DMS153 treated with DMSO at 0.1 percent for 48 hours (cell line): ENCODE results near the gene ZNF608.

Source experiments
- DNase-seq: peaks from one replicate; lab custom pipeline; 2025; ENCODE audit not compliant: unreplicated experiment; lab: John Stamatoyannopoulos, UW

ZNF608 gene

DNA sequence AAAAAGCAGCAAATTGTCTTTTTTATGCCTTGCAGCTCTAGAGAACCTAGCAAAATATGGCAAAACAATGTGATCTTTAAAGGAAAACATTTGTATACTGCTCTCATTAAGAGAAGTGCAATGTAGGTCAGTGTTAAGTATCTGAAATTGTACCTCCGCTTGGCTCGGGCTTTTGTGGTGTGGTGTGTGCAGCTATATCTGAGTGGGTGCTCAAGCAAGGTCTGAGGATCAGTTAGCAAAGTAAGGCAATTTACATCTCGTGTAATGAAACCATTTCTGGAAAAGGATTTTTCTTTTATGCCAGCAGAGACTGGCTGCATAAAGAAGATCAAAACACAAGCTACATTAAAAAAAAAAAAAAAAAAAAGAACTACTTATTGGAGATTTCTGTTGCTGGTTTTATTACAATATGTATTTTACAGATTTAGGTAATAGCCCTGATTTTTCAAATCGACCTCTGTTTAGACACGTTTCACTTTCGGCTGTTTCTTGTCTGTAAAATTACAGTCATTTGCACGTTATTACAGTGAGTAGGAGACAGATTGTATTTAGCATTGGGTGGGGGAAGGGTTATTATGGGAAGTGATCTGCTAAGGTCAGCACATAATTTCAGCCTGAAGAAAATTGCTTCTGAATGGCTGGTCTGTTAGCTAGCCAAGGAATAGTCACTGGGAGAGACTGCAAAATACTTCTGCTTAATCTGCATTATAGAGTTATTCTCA, 7.9 kb upstream of the ZNF608 start:
- no peak for DNase-seq

DNA sequence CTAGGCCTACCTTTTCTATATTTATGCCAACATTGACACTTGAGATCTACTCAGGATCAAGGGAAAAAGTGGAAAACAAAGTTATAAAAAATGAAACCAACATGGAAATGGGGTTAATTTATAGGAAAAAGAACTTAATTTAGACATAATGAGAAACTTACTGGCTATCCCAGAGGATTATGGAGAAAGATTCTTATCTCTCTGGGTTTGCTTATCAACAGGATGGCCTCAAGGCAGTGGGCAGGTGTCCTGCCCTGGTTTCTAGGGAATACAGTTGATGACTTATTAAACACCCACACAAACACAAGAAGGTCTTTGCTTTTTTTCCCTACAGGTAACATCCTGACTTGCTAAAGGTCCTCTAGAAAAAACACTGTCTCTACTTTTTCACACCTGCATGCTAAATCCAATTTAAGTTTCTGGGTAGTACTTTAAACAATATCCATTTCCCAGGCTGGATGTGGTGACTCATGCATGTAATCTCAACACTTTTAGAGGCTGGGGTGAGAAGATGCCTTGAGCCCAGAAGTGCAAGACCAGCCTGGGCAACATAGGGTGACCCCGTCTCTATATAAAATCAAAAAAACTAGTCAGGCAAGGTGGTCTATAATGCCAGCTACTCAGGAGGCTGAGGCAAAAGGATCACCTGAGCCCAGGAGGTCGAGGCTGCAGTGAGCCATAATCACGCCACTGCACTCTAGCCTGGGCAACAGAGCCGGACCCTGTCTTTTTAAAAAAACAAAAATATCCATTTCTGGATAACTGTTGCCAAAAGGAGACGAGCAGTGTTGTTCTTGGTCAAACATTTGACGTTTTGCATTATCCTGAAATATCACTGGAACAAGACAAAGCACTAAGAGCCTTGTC, 6.6 kb upstream of the ZNF608 start:
- DNase-seq: no peak

DNA sequence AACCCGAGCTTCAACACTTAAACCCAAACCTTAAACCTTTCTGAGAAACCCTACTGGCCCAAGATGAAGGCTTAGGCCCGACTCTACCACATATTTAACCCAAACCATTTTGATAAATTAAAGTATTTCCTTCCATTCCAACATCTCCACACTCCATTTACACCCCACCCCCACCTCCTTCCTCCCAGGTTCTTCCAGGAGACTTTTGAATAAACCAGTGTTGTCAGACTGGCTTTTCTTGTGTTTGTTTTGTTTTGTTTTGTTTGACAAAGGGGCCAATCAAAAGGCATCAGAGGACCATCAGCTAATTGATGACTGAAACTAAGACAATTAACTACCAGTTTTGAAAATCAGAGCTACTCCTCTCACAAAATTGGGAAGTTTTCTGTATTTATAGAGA, 4.6 kb upstream of the ZNF608 start:
- no peak for DNase-seq

DNA sequence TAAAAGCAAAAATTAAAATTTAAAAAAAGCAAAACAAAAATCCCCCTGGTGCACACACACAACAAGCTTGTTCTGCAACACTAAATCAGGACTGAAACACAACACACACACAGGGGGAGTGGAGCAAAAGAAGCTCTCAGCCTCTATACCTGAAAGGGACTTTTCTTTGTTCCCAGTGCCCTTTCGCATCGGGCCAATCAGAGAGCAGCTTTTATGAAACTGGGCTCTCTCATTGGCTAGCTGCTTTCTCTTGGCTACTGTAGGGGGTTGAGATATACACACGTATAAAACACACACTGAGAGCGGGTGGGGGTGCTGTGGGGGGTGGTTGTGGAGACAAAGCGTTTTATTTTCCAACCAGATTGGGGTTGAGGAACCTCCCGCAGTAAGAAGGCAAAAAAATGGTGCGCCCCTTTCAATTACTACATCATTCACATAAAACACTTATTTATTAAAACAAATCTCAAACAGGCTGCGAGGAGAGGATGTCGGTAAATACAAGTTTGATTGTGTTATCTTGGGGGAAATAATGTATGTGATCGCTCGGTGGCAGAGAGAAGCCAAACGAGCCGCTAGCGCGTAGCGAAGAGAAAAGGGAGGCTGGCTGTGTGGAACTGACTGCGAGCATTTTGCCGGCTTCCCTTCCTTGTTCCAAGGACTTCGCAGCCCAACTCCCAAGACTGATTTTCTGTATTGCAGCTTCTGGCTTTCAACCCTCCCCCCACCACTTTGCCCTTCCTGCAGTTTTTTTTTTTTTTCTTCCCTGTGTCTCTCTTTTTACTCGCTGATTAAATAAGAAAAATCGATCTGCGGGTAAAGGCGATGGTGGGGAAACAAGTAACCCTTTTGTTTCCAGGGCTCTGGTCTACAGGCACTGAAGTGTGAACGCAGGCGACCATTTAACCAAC, 2.5 kb upstream of the ZNF608 start:
- DNase-seq: peak; percentile 81

DNA sequence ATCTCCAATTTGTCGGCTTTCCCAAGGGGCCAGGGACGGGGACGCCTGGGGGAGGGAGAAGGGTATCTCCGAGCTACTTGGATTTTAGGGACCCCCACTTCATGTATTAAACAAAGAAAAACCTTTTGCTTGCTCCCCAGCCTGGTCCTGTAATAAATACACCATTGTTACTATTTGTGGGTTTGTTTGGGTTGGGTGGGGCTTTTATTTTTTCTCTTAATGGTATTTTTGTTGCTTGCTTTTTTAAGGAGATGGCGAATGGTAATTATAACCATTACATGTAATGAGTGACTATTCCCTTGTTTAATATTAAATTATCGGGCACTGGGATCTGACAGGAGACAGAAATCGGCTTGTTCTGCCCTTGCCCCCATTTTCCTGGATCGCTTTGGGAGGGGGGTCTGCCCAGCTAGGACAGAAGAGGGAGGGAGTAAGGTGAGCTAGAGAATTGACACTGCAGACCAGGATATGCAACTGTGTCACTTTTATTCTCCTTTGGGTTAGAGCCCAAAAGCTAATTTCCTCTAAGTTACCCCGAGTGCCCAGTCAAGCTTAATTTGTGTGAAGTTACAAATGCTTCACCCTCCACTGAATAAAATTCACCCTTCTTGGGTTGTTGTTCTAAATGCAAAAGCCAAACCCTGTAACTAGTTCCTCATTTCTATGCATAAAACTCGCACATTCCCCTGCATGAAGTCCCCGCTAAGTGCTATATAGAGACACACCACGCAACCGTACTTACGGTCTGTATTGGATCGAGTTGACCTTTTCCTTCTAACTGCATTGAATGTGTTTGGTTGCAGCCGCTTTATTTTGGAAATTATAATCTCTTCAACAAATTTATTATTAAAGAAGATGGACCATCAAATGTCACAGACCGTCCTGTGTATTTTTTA, 1.6 kb upstream of the ZNF608 start:
- DNase-seq: no peak

DNA sequence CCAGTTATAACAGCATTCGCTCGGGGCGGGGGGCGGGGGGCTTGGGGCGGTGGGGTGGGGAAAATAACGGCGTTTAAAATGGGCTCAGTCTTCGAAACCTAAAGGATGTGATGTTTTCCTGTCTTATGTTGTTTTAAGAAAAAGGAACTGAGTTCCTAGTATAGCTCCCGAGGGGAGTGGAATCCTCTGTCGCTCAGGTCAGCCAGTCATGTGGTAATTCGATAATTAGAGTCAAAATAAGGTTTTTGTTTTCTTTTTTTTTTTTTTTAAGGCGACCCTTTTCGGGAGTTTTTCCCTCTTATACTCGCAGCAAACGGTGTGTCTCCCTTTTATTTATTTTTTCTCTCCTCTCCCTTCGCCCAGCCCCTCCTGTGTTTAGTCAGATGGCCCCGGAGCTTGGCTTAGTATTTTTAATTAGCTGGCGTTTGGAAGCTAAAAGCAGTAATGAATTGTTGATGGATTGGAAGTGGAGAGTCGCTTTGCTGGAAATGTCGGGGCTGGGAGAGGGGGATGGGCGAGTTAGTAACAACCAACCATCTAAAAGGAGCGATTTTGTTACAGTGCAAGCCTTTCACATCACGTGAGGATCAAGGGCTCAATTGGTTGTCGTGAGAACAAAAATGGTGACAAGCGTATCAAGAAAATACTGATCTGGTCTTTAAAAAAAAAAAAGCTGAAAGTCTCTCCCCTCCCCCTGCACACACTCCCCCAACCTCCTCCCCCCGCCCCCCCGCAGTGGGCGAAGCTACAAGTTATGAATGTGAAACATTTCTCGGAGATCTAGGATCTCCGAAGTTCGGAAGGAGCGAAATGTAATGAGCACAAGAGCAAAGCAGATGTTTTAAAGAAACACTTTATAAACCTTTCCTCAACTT, 714 bp upstream of the ZNF608 start:
- DNase-seq: peak; percentile 40

DNA sequence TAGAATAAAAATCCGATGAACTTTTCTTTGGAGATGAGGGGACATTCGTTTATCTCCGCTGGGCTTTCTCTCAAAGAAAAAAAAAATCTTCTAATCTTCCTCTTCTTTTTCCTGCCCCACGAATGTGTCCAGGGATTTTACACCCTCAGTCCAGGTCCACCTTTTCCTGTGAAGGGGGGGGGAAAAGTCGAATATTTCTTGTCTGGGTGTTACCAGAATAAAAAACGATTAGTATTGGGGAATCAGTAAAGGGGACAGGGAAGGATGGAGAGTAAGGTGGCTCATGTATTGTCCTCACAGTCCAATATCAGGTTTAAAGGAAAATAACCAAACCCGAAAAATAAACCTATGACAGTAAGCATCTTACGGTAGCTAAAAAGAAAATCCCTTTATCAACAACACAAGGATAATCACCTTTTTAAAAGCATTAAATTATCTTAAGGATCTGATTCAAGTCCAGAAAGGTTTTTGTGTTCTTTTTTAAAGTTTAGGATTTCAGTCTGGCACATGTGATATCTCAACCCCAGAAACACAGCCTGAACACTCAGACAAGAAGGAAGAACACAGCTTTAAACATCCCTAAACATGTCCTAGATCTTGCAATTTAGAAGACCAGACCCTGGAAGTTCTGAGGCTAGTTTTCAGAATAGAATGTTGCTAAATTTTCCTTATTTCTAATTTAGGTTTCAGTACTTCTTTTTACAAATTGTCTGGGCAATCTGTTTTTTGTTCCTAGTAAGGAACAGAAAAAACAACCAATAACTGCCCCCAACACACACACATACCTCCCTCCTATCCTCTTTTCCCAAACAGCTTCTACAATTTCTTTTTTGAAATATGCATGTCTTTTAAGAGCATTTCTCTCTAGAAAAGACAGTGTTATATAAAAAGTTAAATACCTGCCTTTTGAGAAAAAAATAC, 1.2 kb downstream of the ZNF608 start:
- no peak for DNase-seq

DNA sequence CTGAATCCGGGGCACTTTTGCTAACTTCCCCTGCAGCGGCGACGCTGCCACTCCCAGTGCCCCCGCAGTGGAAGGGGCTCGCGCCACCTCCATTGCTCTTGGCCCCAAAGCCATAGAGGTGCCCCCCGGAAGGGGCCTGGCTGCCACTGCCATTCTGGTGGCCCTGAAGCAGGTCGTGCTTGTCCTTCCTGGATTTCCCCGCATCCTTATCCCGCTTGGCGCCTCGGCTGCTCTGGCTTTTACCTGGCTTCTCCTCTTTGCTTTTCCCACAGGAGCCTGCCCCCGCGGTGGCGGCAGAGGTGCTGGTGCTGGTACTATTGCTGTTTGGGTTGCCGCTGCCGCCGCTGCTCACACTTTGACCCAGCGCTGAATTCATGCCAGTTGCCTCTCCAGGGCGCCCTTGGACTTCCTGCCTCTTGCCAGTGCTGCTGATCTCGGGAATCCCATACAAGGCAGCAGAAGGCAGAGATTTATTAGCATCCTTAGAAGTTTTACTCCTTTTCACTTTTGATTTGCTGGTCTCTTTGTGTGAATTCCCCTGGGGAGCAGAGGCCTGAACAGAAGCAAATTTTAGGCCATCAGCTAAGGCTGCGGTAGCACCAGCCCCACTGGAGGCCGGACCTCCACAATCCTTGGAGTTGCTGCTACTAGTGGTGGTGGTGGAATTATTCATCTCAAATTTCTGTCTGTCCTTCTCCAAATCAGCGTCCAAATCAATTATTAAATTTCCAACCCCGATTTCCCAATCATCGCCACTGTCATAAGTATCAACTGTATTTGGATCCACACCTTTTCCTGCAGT, 2.1 kb downstream of the ZNF608 start:
- DNase-seq: no peak

DNA sequence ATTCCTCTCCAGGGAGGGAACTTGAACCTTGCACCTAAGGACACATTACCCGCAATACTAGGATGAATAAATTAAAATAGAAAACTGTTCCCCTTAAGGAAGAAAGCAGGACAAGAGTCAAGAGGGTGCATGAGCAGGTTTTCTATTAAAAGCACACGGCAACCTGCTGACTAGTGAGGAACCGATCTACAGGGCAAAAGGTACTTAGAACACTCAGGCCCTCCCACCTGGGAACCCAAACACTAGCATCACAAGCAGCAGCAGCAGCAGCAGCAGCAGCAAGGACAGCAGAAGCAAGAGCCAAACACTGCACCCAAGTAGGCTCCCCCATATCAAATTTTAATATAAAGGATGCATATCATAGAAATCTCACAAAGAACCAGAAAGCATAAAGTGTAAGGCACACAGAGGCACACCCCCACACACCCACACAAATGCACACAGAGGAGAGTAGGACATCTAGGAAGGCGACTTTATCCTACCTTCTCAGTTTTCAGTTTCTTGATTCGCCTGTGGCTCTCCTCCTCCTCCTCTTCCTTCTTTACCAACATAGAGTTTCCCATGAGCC, 2.8 kb downstream of the ZNF608 start:
- DNase-seq: no peak

DNA sequence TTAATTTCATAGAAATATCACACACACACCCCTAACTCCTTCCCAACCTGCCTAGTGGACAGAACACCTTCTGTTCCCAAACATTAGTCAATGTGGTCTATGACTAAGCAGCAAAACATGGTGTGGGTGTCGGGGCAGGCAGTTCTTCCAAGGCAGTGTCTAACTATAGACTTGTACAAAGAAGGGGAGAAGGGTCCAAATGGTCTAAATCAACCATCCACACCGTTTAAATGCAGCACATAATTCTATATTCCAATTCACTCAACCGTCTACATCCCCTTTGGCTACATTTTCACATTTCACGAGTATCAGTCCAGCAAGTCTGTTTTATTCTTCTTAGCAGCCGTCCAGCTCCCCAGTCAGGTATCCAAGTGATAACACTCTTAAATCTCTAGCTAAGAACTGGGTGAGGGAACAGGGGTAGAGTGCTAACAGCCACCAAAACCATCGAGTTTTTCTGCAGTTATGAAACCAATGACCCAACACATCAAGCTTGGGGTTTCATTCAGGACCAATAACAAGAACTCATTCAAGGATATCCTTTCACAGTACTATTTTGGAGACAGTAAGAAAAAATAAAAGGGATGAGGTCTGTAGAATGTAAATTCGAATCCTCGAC, 3.3 kb downstream of the ZNF608 start:
- DNase-seq: no peak

DNA sequence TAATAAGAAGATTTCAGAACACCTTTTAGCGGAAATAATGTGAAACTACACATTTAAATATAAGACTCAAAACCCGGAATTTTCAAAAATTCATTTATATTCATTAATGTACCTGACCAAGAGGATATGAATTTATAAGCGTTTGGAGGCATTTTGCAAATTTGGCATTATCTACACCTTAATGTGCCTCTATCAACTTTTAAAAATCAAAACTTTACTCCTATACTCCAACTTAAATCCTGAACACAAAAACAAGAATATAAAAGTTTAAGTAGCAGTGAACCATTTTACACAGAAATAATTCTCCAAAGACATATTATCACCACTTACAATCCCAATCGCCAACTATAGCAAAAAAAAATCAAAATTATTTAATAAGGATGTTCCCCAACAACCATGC, 3.9 kb downstream of the ZNF608 start:
- DNase-seq: no peak

DNA sequence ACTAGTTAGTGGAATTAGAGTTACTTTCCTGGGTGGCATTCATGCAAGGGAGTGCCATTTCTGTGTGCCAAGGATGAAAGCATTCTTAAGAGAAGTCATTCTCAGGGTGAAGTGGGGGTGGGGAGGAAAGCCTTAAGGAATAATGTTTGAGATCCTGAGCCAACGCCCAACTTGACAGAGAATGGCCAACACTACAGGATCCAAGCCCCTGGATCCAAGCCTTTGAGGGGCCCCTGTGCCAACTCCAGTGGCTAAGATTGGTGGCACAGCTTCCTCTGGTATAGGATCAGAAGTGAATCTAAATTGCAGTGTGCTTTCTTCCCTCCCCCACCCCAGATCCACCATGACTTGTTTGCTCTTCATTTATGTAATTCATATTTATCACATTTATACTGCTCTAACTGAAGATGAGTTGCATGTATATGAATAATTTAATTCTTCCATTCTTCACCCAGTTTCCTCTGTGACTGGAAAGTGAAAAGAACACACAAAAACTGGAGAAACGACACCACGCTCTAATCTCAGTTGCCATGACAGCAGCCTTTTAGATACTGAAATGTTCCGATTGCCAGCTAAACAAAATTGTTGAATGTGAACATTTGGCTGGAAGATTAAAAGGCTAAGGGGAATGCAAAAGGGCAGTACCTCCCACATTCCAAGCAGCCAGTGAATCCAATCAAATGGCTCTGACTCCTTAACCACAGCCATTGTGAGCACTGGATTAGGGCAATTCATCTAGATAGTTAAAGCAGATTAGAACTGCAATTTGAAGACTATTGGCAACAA, 4.5 kb downstream of the ZNF608 start:
- no peak for DNase-seq

DNA sequence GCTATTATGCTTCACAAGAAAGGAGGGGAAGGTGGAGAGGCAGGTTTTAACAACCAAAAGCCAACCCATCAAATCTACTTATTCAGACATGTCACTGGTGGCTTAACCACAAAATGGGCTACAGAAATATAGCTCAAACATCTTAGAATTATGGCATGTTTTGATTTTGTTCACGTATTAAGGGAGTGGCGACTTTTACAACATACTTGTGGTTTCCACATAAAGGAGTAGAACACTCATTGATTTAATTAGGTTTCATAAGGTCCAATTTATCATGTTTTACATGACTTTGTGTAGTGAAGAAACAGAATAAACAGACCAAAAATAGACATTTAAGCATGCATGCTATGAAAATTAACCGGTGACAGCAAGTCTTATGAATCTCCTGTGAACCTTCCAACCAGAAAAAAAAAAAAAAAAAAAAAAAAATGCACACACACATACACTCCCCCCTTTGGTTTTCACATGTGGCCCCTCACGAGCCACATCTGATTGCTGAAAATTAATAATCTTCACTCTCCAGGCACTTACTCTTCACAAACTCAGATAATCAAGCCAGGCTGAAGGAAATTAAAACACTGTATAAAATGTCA, 5.4 kb downstream of the ZNF608 start:
- DNase-seq: no peak

DNA sequence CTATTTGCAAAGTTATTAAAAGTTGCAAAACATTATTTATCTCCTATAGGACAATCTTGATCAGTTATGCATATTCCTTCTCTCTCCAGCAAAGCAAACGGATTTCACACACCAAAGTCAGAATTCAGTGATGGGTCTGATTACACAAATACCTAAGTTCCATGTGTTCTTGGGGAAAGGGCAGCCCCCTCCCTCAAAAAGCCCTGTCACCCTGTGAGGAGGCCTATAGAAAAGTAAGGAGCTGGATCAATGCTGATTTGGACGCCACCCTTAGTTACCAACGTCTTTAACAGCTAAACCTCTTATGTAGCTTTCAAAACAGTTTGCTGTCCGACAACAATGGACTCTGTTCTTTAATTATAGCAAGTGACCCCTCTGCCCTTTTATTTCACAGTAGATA, 6.4 kb downstream of the ZNF608 start:
- no peak for DNase-seq

DNA sequence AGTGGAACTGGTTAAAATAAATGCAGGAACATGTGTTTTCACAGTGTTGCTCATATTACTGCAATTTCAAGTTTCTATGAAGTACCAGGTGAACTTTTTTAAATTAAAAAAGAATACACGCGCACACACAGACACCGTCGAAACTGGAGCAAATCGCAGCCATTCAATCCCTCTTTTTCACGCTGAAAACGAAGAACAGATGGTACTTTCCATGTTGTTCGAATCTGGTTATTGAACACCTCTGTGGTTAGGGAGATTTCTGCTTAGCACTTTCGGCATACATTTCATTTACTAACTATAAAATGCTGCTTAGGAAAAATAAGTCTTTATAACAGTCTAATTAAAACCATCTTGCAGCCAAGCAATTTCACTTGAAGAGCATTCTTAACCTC, 6.8 kb downstream of the ZNF608 start:
- DNase-seq: no peak
